Fibroblast of peridontal ligament (primary cell): Measurements from ENCODE around the gene ACTG2.
"Not testable (repeated sequence)": the region's sequence is repeated elsewhere in the genome, so short reads cannot be mapped to it uniquely, and the experiment has no call there.

ENCODE experiments used
- DNase-seq: peaks from one replicate; pipeline ENCODE4 v3.0.0-alpha.2; 2010; ENCODE audit errors: extremely low read depth

The ACTG2 gene

DNA sequence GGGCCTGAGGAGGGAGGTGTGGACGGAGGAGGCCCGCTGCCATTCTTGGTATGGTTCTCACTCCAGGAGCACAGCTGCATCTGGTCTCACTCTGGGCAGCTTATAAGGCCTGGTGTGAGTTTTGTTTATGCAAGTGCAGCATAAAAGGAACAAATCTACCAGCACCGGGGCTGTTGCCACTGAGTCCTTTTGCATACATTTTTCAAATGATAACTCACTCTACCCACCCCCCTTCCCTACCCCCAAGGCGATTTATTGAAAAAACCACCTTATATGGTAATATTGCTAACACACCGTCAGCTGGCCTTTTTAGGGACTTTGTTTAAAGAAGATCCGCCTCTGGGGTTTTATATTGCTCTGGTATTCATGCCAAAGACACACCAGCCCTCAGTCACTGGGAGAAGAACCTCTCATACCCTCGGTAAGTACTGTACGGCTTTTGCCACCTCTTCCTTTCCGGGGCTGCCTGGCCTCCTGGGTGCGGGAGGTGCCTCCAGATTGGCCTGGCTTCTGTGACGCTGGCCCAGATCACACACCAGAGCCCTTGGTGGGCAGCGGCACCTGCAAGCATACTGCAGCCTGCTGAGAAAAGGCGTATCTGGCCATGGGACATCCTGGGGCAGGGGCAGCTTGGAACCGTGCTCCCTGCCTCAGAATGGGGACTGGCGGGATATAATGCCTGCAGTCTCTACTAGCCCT is at the start of gene ACTG2:
Gene ACTG2, plus strand, starts transcription at position 378 of the 699 bp plus-strand sequence. CDS start 8,304 bp downstream, outside the sequence.
- DNase-seq = peak; percentile 57

DNA sequence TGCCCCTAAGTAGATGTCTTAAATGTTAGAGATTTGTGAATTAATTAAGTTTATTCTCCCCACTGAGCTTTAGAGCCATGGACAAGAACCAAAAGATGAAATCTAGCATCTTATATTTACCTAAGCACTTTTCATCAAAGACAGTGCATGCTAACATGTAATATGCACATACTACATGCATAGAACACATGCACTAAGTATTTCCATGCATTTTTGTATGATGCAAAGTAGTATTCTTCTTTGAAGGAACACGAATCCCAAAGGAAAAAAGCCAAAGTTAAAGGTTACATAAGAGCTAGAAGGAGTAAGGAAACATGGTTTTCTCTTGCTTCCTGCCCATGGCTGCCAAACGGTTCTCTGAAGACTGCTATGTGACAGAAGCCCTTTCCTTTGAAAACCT is 48.7 kb upstream of the ACTG2 start:
- DNase-seq = no peak

DNA sequence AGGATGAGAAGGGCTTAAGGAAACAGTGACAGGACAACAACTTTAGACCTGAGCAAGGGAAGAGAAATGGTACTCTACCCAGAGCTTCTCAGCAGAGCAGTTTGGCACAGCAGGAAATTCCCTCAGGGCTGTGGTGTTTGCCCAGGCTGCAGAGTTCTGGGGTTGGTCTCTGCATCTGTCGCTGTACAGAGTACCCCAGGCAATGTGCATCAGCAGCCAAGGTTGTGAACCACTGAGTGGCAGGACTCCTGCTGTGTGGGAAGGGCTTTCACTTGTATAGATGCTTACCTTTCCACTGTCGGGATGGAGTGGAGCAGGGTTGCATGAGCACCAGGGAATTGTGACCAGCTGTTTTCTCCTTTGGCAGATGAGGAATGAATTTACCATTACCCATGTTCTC is 42.8 kb upstream of the ACTG2 start:
- no peak for DNase-seq

DNA sequence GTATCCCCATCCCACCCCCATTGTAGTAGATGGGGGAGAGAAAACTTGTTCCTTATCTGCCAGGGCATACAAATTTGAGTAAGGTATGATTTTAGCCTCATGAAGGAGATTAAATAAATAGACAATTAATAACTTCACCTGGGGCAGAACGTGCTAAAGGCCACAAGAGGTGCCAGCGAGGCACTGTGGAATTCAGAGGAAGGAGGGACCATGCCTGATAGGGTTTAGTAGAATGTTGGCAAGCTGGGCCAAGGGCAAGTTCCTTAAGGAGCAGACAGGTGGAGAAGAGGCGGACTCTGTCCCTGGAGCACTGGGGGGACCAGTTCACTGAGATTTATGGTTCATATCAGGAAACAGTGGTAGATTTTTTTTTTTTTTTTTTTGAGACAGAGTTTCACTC is 41.5 kb upstream of the ACTG2 start:
- no peak for DNase-seq

DNA sequence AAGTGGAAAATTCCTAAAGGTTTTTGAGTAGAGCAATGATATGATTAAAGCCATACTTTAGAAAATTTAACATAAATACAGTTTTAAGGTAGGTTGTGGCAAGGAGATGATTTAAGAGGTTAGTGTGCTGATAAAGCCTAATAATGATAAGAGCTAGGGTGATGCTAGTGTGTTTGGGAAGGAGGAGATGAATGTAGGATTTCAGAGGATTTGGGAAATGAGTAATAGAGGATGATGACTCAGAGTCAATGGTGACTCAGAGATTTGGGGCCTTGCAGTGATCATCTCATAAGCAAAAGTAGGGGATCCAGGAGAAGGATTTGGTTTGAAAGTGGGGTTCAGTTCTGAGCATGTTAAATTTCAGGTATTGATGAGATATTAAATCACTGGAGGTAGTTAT is 40.8 kb upstream of the ACTG2 start:
- peak; percentile 82 for DNase-seq

DNA sequence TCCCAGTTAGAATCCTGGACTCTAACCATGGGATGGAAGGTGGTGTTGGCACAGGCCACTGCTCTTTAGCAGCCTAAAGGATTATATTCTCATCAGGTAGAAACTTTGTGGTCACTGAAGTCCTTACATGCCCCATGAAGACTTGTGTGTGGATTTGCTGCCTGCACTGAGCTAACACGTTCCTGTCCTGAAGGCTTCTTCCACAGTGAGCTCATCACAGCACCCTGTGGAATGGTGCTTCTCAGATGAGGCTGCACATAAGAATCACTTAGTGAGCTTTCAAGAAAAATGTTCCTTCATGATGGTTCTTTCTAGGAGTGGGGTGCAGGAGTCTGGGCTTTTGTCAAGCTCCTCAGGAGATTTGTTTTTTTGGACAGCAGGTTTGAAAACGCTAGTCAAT is 37.3 kb upstream of the ACTG2 start:
- DNase-seq = no peak

DNA sequence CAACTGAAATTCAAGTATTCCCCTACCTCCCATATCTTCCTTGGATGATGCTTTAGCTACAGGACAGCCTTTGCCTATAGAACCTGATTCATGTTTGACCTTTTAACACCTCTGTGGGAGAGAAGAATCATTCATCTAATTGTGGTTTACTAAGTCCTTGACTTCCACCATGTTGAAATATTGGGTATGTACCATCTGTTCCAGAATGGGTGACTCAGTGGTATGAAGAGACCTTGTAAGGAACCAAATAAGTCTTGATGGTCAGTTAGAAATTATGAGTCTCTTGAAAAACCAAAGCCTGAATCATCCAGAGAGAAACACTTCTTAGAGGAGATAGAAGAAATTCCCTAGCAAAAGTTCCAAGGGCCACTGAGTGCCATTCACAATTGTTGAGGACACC is 36.6 kb upstream of the ACTG2 start:
- peak; percentile 72 for DNase-seq

DNA sequence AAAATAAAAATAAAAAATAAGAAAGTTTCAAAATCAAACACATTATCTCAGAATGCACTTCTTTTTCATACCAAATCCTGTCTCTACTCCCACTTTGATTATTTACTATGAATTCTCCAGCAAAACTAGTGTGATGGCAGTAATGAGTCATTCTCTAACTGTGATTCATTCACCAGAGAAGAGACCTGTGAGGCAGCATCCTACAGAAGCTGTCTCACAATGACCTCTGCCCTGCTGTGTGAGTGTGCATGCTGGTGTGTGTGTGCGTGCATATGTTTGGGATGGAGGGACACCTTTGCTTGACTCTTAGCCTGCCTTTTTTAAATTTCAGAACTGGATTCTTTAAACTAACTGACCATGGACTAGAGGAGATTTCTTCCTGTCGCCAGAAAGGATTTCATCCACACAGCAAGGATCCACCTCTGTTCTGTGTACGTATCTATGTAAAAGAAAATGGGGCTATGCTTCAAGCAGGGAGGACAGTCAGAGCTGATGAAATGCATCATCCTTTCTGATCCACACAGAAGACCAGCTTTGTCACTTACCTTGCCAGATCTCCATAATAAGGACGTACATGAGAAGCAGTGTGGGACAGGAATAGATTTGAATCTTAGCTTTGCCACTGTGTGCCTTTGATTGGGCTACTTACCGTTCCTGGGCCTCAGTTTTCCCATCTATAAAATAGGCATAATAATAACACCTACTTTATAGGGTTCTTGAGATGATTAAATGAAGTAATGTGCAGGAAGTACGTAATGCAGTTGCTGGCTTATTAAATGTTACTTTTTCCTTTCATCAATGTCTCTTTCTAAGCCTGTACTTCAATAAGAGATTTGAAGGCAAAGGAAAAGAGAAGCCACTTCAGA is 32.9 kb upstream of the ACTG2 start:
- peak; percentile 69 for DNase-seq

DNA sequence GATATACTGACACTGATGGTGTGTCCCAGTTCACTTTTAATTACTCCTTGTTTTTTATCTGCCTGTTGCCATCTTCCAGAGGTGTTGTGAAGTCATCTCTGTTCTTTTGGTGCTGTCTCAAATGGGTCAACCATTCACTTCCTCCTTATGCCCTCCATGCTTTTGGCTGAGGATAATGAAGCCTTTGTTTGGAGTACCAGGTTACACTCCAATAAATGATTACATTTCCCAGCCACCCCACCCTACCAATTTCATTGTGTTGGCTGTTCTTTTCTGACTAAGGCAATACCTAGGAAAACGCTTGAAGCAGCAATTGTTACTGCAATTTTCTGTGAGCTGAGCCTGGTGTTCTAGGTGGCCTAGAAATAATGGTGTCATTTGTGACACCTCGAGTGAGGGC is 29.8 kb upstream of the ACTG2 start:
- no peak for DNase-seq

DNA sequence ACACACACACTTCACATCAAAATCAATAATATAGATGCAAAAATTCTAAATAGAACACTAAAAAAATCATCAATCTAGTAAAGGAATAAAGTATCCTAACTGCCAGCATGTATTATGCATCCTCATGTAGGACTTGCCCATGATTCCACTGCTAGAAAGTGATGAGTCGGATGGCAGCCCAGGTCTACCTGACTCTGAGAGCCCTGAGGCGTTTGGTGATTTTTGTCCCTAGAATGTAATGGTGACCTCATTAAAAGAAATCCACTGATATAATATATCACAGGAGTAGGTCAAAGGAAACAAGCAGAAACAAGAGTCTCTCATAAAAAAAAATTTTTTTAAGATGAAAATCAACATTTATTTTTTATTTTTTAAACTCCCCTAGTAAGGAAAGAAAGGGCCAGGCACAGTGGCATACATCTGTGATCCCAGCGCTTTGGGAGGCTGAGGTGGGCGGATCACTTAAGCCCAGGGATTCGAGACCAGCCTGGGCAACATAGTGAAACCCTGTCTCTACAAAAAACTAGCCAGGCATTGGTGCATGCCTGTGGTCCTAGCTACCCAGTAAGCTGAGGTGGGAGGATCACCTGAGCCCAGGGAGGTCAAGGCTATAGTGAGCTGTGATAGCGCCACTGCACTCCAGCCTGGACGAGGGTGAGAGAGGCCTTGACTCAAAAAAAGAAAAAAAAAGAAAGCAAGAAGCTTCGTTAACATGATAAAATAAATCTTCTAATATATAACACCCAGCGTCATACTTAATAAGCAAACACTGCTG is 24.4 kb upstream of the ACTG2 start:
- no peak for DNase-seq

DNA sequence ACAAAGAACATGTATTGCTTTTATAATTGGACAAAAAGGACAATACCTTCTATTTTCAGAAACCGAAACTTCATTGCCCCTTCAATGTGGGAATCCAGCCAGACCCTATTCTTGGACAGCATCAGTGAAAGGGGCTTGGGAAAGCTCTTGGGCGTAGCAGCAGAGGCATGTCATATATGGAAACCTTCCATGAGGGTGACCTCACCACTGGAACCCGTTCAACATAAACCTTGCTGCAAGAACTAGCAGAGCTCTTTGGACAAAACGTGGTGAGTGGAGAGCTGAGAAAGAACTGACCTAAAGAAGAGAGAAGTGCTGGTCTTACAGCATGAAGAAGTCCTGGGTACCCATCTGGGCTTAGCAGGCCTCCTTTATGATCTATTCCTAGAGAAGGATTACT is 22.7 kb upstream of the ACTG2 start:
- peak; percentile 98 for DNase-seq

DNA sequence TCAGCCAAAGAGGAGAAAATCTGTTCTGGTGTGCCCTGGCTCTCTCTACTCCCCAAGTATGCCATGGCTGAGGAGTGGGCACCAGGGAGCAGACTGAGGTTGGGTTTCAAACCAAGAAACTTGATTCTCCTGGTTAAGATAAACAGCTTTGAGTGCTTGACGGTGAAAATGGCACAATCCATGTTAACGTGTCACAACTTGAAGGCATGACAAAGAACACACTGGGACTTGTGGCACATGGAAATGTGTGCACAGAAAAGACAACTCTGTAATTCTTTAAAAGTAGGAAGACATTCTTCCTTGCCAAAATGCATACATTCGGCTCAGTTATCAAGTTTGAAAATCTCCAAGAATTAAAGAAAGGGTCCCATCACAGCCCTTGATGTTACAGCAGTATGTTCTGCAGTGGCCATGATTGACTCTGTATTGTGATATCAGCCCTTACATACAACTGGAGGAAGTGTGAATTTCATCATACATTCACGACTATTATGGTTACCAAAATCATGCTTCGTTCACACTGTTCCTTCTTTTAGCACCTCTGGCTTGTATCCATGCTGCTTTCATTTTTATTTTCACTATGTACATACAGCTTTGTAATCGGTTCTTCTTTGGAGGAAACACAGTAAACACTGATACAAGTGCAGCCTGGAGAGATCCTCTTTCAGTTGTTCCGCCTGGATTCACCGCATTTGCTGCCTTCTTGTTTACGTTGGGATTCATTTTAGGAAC is 15.6 kb upstream of the ACTG2 start:
- DNase-seq = peak; percentile 19

DNA sequence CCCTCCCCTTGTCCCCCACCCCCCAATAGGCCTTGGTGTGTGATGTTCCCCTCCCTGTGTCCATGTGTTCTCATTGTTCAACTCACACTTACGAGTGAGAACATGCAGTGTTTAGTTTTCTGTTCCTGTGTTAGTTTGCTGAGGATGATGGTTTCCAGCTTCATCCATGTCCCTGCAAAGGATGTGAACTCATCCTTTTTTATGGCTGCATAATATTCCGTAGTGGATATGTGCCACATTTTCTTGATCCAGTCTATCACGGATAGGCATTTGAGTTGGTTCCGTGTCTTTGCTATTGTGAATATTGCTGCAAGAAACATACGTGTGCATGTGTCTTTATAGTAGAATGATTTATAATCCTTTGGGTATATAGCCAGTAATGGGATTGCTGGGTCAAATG is 14.8 kb upstream of the ACTG2 start:
- DNase-seq = not testable (repeated sequence)

DNA sequence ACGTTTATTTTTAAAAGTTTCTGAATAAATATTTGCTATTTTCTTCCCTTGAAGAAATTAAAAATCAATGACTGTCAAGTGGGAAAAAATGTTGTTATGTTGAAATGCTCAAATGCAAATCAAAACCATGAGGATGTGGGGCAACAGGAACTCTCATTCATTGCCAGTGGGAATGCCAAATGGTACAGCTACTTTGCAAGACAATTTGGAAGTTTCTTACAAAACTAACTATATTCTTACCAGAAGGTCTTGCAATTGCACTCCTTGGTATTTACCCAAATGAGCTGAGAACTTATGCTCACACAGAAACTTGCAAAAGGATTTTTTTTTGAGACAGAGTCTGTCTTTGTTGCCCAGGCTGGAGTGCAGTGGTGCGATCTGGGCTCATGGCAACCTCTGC is 7.4 kb upstream of the ACTG2 start:
- DNase-seq = peak; percentile 61

DNA sequence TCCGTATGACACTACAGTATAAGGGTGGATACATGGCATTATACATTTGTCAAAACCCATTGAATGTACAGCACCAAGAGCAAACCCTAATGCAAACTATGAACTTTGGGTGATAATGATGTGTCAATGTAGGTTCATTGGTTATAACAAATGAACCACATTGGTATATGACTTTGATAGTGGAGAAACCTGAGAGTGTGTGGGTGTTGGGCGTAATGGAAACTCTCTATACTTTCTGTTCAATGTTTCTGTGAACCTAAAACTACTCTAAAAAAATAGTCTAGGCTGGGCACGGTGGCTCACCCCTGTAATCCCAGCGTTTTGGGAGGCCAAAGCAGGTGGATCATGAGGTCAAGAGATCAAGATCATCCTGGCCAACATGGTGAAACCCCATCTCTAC is 6.5 kb upstream of the ACTG2 start:
- DNase-seq = no peak

DNA sequence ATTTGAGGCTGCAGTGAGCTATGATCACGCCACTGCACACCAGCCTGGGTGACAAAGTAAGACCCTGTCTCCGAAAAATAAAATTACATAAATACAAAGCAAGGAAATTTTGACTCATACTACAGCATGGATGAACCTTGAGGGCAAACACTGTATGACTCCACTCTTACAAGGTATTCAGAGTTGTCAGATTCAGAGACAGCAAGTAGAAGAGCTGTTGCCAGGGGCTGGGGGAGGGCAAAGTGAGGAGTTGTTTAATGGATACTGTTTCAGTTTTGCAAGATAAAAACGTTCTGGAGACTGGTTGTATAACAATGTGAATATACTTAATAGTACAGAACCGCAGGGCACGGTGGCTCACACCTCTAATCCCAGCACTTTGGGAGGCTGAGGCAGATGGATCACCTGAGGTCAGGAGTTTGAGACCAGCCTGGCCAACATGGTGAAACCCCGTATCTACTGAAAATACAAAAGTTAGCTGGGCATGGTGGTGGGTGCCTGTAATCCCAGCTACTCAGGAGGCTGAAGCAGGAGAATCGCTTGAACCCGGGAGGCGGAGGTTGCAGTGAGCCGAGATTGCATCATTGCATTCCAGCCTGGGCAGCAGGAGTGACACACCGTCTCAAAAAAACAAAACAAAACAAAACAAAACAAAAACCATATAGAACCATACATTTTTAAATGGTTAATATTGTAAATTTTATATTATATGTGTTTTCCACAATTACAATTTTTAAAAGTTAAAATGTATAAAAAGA is 5.0 kb upstream of the ACTG2 start:
- not testable (repeated sequence) for DNase-seq

DNA sequence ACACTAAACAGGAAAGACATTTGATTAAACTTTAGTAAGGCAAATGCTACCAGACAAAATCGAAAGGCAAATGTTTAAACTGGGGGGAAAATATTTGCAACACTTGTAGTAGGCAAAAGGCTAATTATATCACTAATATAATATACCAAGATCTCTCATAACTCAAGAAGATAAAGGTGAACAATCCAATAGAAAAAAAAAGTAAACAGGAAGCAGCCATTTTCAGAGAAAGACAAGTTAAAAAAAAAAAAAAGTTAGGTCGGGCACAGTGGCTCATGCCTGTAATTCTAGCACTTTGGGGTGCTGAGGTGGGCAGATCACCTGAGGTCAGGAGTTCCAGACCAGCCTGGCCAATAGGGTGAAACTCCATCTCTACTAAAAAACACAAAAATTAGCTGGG is 4.4 kb upstream of the ACTG2 start:
- DNase-seq = no peak

DNA sequence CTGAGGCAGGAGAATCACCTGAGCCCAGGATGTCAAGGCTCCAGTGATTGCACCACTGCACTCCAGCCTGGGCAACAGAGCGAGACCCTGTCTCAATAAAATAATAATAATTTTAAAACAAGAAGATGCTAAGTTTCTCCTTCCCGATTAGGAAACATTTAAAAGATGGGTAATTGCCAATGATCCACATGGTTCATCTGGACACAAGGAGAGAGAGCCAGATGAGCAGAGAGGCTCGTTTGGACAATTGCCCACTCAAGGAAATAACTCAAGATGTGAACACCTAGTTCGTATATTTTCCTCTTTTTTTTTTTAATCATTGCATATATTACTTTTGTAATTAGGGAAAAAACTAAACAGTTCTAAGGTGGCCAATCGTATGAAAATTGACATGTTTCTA is 3.6 kb upstream of the ACTG2 start:
- DNase-seq = no peak

DNA sequence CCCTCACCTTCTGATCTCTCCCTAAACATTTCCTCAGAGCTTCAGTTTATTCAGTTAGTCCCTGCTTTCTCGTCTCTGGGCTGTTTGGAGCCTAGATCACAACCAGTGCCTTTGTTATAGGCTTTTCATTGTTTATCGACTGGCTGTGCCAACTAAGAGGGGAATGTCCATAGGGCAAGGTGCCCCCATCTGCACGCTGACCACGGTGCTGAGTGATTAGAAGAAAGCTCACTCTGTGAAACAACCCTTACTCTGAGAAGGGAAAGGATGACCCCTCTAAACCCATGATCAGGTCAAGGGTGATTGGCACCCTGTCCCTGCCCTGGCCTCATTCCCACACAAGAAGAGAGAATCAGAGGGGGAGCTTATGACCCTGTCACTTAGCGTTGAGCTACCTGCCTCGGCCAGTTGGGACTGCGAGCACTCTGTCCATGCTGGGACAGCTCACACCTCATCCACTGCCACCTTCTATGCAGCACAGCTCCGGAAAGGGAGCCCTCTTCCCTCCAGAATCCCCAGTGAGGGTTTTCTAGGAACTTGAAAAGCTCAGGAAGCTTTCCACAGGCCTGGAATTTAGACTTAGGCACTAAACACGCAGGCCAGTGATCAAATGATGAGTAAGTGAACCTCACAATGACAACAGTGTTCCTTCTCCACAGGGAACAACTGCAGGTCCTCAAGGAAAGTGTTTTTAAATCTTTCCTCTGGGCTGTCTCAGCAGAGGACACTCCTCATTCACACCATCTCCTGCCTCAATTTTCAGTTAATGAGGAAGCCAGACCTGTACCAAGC is 2.3 kb upstream of the ACTG2 start:
- DNase-seq = peak; percentile 13

DNA sequence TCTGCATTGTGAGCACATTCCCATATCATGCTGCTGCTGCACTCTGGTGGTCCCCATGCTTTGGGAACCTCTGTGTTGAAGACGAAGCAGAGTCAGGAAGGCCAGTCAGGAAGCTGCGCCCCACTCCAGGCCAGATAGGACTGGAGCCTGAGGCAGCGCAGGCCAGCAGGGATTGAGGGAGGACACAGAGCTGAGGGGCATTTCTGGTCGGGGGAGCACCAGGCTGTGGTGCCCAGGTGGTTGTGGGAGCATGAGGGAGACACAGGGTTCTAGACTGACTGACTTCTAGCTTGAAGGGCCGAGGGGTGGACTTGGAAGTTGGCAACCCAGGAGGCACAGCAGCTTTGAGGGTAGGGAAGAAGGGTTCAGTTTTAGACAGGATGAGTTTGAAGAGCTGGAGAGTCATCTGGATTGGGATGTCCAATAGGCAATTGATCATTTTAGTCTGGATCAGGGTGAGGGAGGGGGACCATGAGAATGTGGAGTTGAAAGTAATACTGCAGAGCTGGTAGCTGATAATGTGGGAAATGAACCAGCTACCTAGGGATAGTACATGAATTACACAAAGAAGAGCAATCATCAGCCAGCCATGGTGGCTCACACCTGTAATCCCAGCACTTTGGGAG is 1.4 kb upstream of the ACTG2 start:
- DNase-seq = no peak
